Testis (tissue), 3 donors: ENCODE results near the gene PIK3CD. TPM values are rescaled to one million over a fixed set of nuclear protein-coding genes. Genes with fewer than 3 reads are reported as not detected.

ENCODE experiments used
- DNase-seq: peaks from one replicate; pipeline ENCODE4 v3.0.0-alpha.2; 2019
- H3K27ac ChIP-seq, 2 donors: fragments of 200-600 bp; sonication (generic); one replicate each; pipeline ENCODE4 v1.5.1; 2019
- H3K27me3 ChIP-seq: fragments of 200-600 bp; sonication (generic); one replicate; pipeline ENCODE4 v1.5.1; 2019
- H3K36me3 ChIP-seq: fragments of 200-600 bp; sonication (generic); one replicate; pipeline ENCODE4 v1.5.1; 2017; ENCODE audit warnings: low read depth; ENCODE audit errors: missing control alignments
- H3K4me1 ChIP-seq: fragments of 200-600 bp; sonication (generic); one replicate; pipeline ENCODE4 v1.5.1; 2019
- H3K4me3 ChIP-seq, 2 donors: fragments of 200-600 bp; sonication (generic); one replicate each; pipeline ENCODE4 v1.5.1; 2017 to 2019
- H3K9me3 ChIP-seq: fragments of 200-600 bp; sonication (generic); one replicate; pipeline ENCODE4 v1.5.1; 2017
- POLR2A ChIP-seq: fragments of 450-650 bp; IDR thresholded peaks from one replicate; pipeline ENCODE4 v1.6.1; 2017; ENCODE audit warnings: antibody characterized with exemption, mild to moderate bottlenecking, moderate library complexity
- WGBS, 2 donors: methylation state at CpG; one replicate each; pipeline ENCODE4 v1.1.5; 2018; 5-methylcytosine and 5-hydroxymethylcytosine counted together
- intact Hi-C: fragments of 100-400 bp; cut with DNase I; formaldehyde crosslinking; loops from one replicate; pipeline ENCODE4 v1.15.1; 2023; ENCODE audit warnings: low total_unique reads
- polyA plus RNA-seq: library from polyadenylated mRNA; stranded (reverse); fragments of 350-450 nt; fragmentation: Illumina TruSeq; extraction: RNeasy Lipid Tissue Mini Kit (QIAGEN cat#74804); gene quantifications from one replicate; pipeline ENCODE4 v1.2.3, GENCODE V29; 2014; ENCODE audit warnings: low read depth, low replicate concordance; ENCODE audit not compliant: insufficient read depth
- total RNA-seq, 2 donors: library from RNA; depleted of rRNA; stranded (reverse); fragments of >200 nt; gene quantifications; one replicate each; pipeline ENCODE4 v1.2.3, GENCODE V29; 2016
- TF ChIP-seq, protein P1 (sequence below), 3 experiments: fragments of 450-650 bp in 2 of 3; fragments of 200-600 bp in 1 of 3; sonication (generic) in 1 of 3; IDR thresholded peaks; one replicate each; pipeline ENCODE4 v1.5.1; 2016 to 2019; ENCODE audit warnings: antibody characterized with exemption in 3 of 3, mild to moderate bottlenecking in 2 of 3, moderate library complexity in 1 of 3

PIK3CD gene
- total and polyA plus RNA-seq, 3 donors from 2014 or later: 11.7 to 17.2 (median 12.4) TPM

GRCh38 chr1:9719978-9720722 is 68.6 kb downstream of the PIK3CD start:
- Histone ChIP-seq H3K27ac (no peak overlapping the region), H3K4me3 (no peak overlapping the region), H3K4me1 (peaks cover 3% of the 10 kb centered on the region), H3K9me3 (no peaks in the 10 kb centered on the region), H3K27me3 (no peaks in the 10 kb centered on the region), H3K36me3 (no peaks in the 10 kb centered on the region)
- intact Hi-C loops: no loop called here
- TF ChIP-seq, protein P1, sequence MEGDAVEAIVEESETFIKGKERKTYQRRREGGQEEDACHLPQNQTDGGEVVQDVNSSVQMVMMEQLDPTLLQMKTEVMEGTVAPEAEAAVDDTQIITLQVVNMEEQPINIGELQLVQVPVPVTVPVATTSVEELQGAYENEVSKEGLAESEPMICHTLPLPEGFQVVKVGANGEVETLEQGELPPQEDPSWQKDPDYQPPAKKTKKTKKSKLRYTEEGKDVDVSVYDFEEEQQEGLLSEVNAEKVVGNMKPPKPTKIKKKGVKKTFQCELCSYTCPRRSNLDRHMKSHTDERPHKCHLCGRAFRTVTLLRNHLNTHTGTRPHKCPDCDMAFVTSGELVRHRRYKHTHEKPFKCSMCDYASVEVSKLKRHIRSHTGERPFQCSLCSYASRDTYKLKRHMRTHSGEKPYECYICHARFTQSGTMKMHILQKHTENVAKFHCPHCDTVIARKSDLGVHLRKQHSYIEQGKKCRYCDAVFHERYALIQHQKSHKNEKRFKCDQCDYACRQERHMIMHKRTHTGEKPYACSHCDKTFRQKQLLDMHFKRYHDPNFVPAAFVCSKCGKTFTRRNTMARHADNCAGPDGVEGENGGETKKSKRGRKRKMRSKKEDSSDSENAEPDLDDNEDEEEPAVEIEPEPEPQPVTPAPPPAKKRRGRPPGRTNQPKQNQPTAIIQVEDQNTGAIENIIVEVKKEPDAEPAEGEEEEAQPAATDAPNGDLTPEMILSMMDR (IDR thresholded peaks at IDR 0.05): no peak
- no peak for TF ChIP-seq POLR2A
- 91 to 97% methylated on average over 7 to 31 of the region's 36 CpGs for WGBS, 2 donors
- no peak for DNase-seq

- Histone ChIP-seq H3K27ac (no peak overlapping the region), H3K27me3 (no peaks in the 10 kb centered on the region), H3K4me1 (peaks cover 3% of the 10 kb centered on the region), H3K9me3 (no peaks in the 10 kb centered on the region), H3K36me3 (no peaks in the 10 kb centered on the region), H3K4me3 (no peak overlapping the region)
- intact Hi-C loops: no loop called here
- TF ChIP-seq POLR2A: no peak
- TF ChIP-seq, protein P1 (IDR thresholded peaks at IDR 0.05): no peak
- 92 to 93% methylated on average over 3 to 27 of the region's 34 CpGs for WGBS, 2 donors
- DNase-seq: no peak
Observed at GRCh38 chr1:9720785-9721605, 69.5 kb downstream of the PIK3CD start.

- DNase-seq: peak; percentile 46
- H3K27me3 ChIP-seq: no peaks in the 10 kb centered on the region
- WGBS, 2 donors: 68 to 95% methylated on average over 4 to 29 of the region's 29 CpGs
- H3K4me3 ChIP-seq: no peak overlapping the region
- peaks cover 3% of the 10 kb centered on the region for H3K4me1 ChIP-seq
- intact Hi-C loops: no loop called here
- TF ChIP-seq POLR2A: no peak
- TF ChIP-seq, protein P1 (IDR thresholded peaks at IDR 0.05): peak; percentile 43 to 66 (median 47)
- H3K9me3 ChIP-seq: no peaks in the 10 kb centered on the region
- no peak overlapping the region for H3K27ac ChIP-seq
- no peaks in the 10 kb centered on the region for H3K36me3 ChIP-seq
Observed at GRCh38 chr1:9721606-9722377, 70.3 kb downstream of the PIK3CD start.

- no peaks in the 10 kb centered on the region for H3K9me3 ChIP-seq
- no peaks in the 10 kb centered on the region for H3K4me1 ChIP-seq
- 86 to 90% methylated on average over 2 to 9 of the region's 10 CpGs for WGBS, 2 donors
- TF ChIP-seq POLR2A: no peak
- TF ChIP-seq, protein P1 (IDR thresholded peaks at IDR 0.05): no peak
- H3K36me3 ChIP-seq: no peaks in the 10 kb centered on the region
- H3K27ac ChIP-seq: no peak overlapping the region
- no peak for DNase-seq
- no peaks in the 10 kb centered on the region for H3K27me3 ChIP-seq
- intact Hi-C loops: no loop called here
- no peak overlapping the region for H3K4me3 ChIP-seq
Observed at GRCh38 chr1:9722378-9722749, 70.8 kb downstream of the PIK3CD start.
